ENCODE data around the gene KIF3B. TPM values are rescaled to one million over a fixed set of nuclear protein-coding genes. Genes with fewer than 3 reads are reported as not detected.

Gene KIF3B
- total and polyA plus RNA-seq, 2 of the 13 experiments (the other 11 are each of a cell fraction or from before 2014, with no cell fraction given) = 23.6 to 28.8 TPM

- TF ChIP-seq, protein P1, sequence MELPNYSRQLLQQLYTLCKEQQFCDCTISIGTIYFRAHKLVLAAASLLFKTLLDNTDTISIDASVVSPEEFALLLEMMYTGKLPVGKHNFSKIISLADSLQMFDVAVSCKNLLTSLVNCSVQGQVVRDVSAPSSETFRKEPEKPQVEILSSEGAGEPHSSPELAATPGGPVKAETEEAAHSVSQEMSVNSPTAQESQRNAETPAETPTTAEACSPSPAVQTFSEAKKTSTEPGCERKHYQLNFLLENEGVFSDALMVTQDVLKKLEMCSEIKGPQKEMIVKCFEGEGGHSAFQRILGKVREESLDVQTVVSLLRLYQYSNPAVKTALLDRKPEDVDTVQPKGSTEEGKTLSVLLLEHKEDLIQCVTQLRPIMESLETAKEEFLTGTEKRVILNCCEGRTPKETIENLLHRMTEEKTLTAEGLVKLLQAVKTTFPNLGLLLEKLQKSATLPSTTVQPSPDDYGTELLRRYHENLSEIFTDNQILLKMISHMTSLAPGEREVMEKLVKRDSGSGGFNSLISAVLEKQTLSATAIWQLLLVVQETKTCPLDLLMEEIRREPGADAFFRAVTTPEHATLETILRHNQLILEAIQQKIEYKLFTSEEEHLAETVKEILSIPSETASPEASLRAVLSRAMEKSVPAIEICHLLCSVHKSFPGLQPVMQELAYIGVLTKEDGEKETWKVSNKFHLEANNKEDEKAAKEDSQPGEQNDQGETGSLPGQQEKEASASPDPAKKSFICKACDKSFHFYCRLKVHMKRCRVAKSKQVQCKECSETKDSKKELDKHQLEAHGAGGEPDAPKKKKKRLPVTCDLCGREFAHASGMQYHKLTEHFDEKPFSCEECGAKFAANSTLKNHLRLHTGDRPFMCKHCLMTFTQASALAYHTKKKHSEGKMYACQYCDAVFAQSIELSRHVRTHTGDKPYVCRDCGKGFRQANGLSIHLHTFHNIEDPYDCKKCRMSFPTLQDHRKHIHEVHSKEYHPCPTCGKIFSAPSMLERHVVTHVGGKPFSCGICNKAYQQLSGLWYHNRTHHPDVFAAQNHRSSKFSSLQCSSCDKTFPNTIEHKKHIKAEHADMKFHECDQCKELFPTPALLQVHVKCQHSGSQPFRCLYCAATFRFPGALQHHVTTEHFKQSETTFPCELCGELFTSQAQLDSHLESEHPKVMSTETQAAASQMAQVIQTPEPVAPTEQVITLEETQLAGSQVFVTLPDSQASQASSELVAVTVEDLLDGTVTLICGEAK (IDR thresholded peaks at IDR 0.05) = no peak
- TF ChIP-seq, protein P1 (CRISPR knock-in tag; IDR thresholded peaks at IDR 0.05) = peak; percentile 88; the same call in 1 of the 2 replicates
- TF ChIP-seq ZNF530 (CRISPR knock-in tag; IDR thresholded peaks at IDR 0.05; ENCODE audit: low read depth) (no peak), PITX1 (CRISPR knock-in tag; IDR thresholded peaks at IDR 0.05) (peak; percentile 32), ZBTB37 (CRISPR knock-in tag; IDR thresholded peaks at IDR 0.05) (peak; percentile 48; the same call in 1 of the 2 replicates), ZIK1 (CRISPR knock-in tag; IDR thresholded peaks at IDR 0.05; ENCODE audit: borderline replicate concordance, low read depth) (no peak), ESRRA (CRISPR knock-in tag; IDR thresholded peaks at IDR 0.05; ENCODE audit: low read depth) (no peak; the same call in 1 of the 2 replicates), GATAD2A (CRISPR knock-in tag; IDR thresholded peaks at IDR 0.05) (peak; percentile 99)
- TF ChIP-seq, protein P2, sequence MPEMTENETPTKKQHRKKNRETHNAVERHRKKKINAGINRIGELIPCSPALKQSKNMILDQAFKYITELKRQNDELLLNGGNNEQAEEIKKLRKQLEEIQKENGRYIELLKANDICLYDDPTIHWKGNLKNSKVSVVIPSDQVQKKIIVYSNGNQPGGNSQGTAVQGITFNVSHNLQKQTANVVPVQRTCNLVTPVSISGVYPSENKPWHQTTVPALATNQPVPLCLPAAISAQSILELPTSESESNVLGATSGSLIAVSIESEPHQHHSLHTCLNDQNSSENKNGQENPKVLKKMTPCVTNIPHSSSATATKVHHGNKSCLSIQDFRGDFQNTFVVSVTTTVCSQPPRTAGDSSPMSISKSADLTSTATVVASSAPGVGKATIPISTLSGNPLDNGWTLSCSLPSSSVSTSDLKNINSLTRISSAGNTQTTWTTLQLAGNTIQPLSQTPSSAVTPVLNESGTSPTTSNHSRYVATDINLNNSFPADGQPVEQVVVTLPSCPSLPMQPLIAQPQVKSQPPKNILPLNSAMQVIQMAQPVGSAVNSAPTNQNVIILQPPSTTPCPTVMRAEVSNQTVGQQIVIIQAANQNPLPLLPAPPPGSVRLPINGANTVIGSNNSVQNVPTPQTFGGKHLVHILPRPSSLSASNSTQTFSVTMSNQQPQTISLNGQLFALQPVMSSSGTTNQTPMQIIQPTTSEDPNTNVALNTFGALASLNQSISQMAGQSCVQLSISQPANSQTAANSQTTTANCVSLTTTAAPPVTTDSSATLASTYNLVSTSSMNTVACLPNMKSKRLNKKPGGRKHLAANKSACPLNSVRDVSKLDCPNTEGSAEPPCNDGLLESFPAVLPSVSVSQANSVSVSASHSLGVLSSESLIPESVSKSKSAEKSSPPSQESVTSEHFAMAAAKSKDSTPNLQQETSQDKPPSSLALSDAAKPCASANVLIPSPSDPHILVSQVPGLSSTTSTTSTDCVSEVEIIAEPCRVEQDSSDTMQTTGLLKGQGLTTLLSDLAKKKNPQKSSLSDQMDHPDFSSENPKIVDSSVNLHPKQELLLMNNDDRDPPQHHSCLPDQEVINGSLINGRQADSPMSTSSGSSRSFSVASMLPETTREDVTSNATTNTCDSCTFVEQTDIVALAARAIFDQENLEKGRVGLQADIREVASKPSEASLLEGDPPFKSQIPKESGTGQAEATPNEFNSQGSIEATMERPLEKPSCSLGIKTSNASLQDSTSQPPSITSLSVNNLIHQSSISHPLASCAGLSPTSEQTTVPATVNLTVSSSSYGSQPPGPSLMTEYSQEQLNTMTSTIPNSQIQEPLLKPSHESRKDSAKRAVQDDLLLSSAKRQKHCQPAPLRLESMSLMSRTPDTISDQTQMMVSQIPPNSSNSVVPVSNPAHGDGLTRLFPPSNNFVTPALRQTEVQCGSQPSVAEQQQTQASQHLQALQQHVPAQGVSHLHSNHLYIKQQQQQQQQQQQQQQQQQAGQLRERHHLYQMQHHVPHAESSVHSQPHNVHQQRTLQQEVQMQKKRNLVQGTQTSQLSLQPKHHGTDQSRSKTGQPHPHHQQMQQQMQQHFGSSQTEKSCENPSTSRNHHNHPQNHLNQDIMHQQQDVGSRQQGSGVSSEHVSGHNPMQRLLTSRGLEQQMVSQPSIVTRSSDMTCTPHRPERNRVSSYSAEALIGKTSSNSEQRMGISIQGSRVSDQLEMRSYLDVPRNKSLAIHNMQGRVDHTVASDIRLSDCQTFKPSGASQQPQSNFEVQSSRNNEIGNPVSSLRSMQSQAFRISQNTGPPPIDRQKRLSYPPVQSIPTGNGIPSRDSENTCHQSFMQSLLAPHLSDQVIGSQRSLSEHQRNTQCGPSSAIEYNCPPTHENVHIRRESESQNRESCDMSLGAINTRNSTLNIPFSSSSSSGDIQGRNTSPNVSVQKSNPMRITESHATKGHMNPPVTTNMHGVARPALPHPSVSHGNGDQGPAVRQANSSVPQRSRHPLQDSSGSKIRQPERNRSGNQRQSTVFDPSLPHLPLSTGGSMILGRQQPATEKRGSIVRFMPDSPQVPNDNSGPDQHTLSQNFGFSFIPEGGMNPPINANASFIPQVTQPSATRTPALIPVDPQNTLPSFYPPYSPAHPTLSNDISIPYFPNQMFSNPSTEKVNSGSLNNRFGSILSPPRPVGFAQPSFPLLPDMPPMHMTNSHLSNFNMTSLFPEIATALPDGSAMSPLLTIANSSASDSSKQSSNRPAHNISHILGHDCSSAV (CRISPR knock-in tag; IDR thresholded peaks at IDR 0.05; ENCODE audit: borderline replicate concordance) = no peak
These were observed 48.5 kb downstream of the KIF3B start (continued) for GRCh38 chr20:32325706-32326503.
